Suprapubic skin (tissue), 4 donors: ENCODE measurements around the gene RERE.

Source experiments
- POLR2A ChIP-seq, 2 donors: fragments of 450-650 bp; IDR thresholded peaks; one replicate each; pipeline ENCODE4 v1.6.1; 2017; ENCODE audit warnings: antibody characterized with exemption in 2 of 2, mild to moderate bottlenecking in 2 of 2, moderate library complexity in 2 of 2
- POLR2AphosphoS5 ChIP-seq, 3 donors: sonication (generic); formaldehyde crosslinking; IDR thresholded peaks; one replicate each; pipeline ENCODE4 v1.6.1; 2017; ENCODE audit warnings: antibody characterized with exemption in 3 of 3

GRCh38 chr1:8382608-8383505 lies 434.6 kb downstream of the RERE start:
- TF ChIP-seq POLR2A (IDR thresholded peaks at IDR 0.05) (no peak), POLR2AphosphoS5 (IDR thresholded peaks at IDR 0.05) (no peak)
